ENCODE data around the gene LRRC8E. TPM values are rescaled to one million over a fixed set of nuclear protein-coding genes. Genes with fewer than 3 reads are reported as not detected.
A peak's percentile ranks its signal among the peaks of the same experiment; 100 is the strongest.

Gene LRRC8E
- total and polyA plus RNA-seq, 4 donors: 1.8 to 3.3 (median 2.4) TPM; not detected in 1

- no peak overlapping the region for H3K4me3 ChIP-seq (ENCODE audit: low read depth in 1 of 3, low read length in 3 of 3)
- no peak for TF ChIP-seq NR2F2 (IDR thresholded peaks at IDR 0.05)
- TF ChIP-seq EGR1 (IDR thresholded peaks at IDR 0.05; ENCODE audit: low read depth in 2 of 2): no peak
- no peak for DNase-seq (ENCODE audit: low spot score)
These were observed 45.1 kb downstream of the LRRC8E start for GRCh38 chr19:7933411-7933810.

DNA sequence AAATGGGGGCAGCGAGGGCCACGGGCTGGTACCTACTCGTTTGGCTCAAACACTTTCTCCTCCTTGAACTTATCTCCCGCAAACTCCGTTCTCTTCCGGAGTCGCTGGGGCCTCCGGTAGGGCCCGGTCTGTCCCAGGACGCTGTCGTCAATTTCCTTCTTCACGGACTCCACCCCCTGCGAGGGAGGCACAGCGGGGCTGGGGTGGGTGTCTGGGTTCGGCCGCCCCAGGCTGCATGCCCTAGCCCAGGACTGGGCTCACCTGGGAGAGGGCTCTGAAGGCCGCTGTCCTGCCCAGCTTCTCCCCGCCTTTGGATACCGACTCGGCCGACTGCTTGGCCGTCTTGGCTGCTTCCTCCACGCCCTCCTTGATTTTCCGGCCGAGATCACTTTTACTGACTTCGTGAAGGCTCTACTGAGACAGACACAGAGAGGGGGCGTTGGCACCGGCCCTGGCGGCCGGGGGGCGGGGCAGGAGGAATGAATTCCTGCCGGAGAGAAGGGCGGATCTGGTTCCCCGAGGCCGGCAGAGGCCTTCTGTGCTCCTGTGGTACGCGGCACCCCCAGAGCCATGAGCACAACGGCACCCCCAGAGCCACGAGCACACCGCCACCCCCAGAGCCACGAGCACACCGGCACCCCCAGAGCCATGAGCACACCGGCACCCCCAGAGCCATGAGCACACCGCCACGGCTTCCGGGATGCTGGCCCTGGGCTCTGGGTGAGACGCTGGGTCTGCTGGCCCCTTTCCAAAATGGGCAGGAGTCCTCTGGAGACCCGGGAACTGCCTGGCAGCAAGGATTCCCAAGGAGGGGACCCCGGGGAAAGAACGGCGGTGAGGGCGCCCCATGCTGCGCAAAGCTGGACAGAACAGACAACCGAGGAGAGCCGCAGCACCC, 45.8 kb downstream of the LRRC8E start:
- no peak overlapping the region for H3K27ac ChIP-seq (ENCODE audit: low read depth in 1 of 2, low read length in 2 of 2)
- TF ChIP-seq RAD21 (IDR thresholded peaks at IDR 0.05): no peak
- TF ChIP-seq RXRA (IDR thresholded peaks at IDR 0.05): no peak
- no peak for TF ChIP-seq JUND (IDR thresholded peaks at IDR 0.05)
- no peak for TF ChIP-seq TAF1 (conservative IDR thresholded peaks at IDR 0.05)
- TF ChIP-seq HNF4G (IDR thresholded peaks at IDR 0.05): no peak
- no peak for TF ChIP-seq CTCF (IDR thresholded peaks at IDR 0.05; ENCODE audit: low read depth, low read length, missing input control)
- TF ChIP-seq EGR1 (IDR thresholded peaks at IDR 0.05; ENCODE audit: low read depth in 2 of 2): no peak
- no peak for TF ChIP-seq GABPA (IDR thresholded peaks at IDR 0.05 in 1 of 2, conservative IDR thresholded peaks at IDR 0.05 in 1 of 2)
- TF ChIP-seq FOXA1 (IDR thresholded peaks at IDR 0.05): no peak
- TF ChIP-seq YY1 (IDR thresholded peaks at IDR 0.05): no peak
- no peak for TF ChIP-seq ATF3 (IDR thresholded peaks at IDR 0.05)
- TF ChIP-seq FOXA2 (IDR thresholded peaks at IDR 0.05): no peak
- TF ChIP-seq, protein P1, sequence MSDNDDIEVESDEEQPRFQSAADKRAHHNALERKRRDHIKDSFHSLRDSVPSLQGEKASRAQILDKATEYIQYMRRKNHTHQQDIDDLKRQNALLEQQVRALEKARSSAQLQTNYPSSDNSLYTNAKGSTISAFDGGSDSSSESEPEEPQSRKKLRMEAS (IDR thresholded peaks at IDR 0.05): no peak
- DNase-seq (ENCODE audit: low spot score): no peak

More at GRCh38 chr19:7933411-7933810, 45.1 kb downstream of the LRRC8E start:
- Histone ChIP-seq H3K9me3 (ENCODE audit: control insufficient read depth in 4 of 4, low read length in 3 of 4) (no peaks in the 10 kb centered on the region), H3K36me3 (ENCODE audit: control insufficient read depth in 4 of 4, insufficient read depth in 3 of 4, low read depth in 1 of 4, low read length in 3 of 4) (peaks cover 16 to 53% (median 30%) of the 10 kb centered on the region in 4 donors), H3K4me1 (ENCODE audit: control insufficient read depth in 4 of 4, insufficient read depth in 4 of 4, low read length in 3 of 4) (peaks cover 0 to 4% (median 1%) of the 10 kb centered on the region in 4 donors), H3K27ac (ENCODE audit: low read depth in 1 of 2, low read length in 2 of 2) (no peak overlapping the region), H3K27me3 (ENCODE audit: control insufficient read depth in 4 of 4, insufficient read depth in 4 of 4, low read length in 3 of 4) (no peaks in the 10 kb centered on the region), H3K9ac (ENCODE audit: low read depth in 1 of 2, low read length in 2 of 2) (no peak overlapping the region)
- WGBS: 90% methylated on average over 14 of the region's 14 CpGs

GRCh38 chr19:7934766-7935165, 46.5 kb downstream of the LRRC8E start:
- DNase-seq (ENCODE audit: low spot score): no peak

More for the DNA sequence above, 45.8 kb downstream of the LRRC8E start:
- H3K27me3 ChIP-seq (ENCODE audit: control insufficient read depth in 4 of 4, insufficient read depth in 4 of 4, low read length in 3 of 4): no peaks in the 10 kb centered on the region
- H3K9me3 ChIP-seq (ENCODE audit: control insufficient read depth in 4 of 4, low read length in 3 of 4): no peaks in the 10 kb centered on the region
- peaks cover 16 to 58% (median 31%) of the 10 kb centered on the region in 4 donors for H3K36me3 ChIP-seq (ENCODE audit: control insufficient read depth in 4 of 4, insufficient read depth in 3 of 4, low read depth in 1 of 4, low read length in 3 of 4)
- H3K9ac ChIP-seq (ENCODE audit: low read depth in 1 of 2, low read length in 2 of 2): no peak overlapping the region
- peaks cover 0 to 4% (median 1%) of the 10 kb centered on the region in 4 donors for H3K4me1 ChIP-seq (ENCODE audit: control insufficient read depth in 4 of 4, insufficient read depth in 4 of 4, low read length in 3 of 4)
- no peak overlapping the region for H3K4me3 ChIP-seq (ENCODE audit: low read depth in 1 of 3, low read length in 3 of 3)
- WGBS: 92% methylated on average over 55 of the region's 55 CpGs

More at GRCh38 chr19:7934766-7935165, 46.5 kb downstream of the LRRC8E start:
- 76% methylated on average over 21 of the region's 21 CpGs for WGBS
- no peak overlapping the region for H3K9ac ChIP-seq (ENCODE audit: low read depth in 1 of 2, low read length in 2 of 2)
- H3K27me3 ChIP-seq (ENCODE audit: control insufficient read depth in 4 of 4, insufficient read depth in 4 of 4, low read length in 3 of 4): no peaks in the 10 kb centered on the region
- H3K9me3 ChIP-seq (ENCODE audit: control insufficient read depth in 4 of 4, low read length in 3 of 4): no peaks in the 10 kb centered on the region
- peaks cover 0 to 4% (median 1%) of the 10 kb centered on the region in 4 donors for H3K4me1 ChIP-seq (ENCODE audit: control insufficient read depth in 4 of 4, insufficient read depth in 4 of 4, low read length in 3 of 4)
- TF ChIP-seq RXRA (IDR thresholded peaks at IDR 0.05): peak; percentile 13 to 76
- peak in 1 of 2 donors; percentile 22 for TF ChIP-seq HNF4A (conservative IDR thresholded peaks at IDR 0.05)
- no peak for TF ChIP-seq CTCF (IDR thresholded peaks at IDR 0.05; ENCODE audit: low read depth, low read length, missing input control)
- H3K27ac ChIP-seq (ENCODE audit: low read depth in 1 of 2, low read length in 2 of 2): no peak overlapping the region
- H3K36me3 ChIP-seq (ENCODE audit: control insufficient read depth in 4 of 4, insufficient read depth in 3 of 4, low read depth in 1 of 4, low read length in 3 of 4): peaks cover 16 to 59% (median 30%) of the 10 kb centered on the region in 4 donors
- no peak overlapping the region for H3K4me3 ChIP-seq (ENCODE audit: low read depth in 1 of 3, low read length in 3 of 3)
